Measurements from ENCODE around the gene MAX. TPM values are rescaled to one million over a fixed set of nuclear protein-coding genes. Genes with fewer than 3 reads are reported as not detected.

The MAX gene
- total RNA-seq, 1 experiment from 2014 or later = 83.6 TPM

GRCh38 chr14:65128096-65128495 lies 25.8 kb upstream of the MAX start:
- no peaks in the 10 kb centered on the region for H3K36me3 Mint-ChIP-seq (ENCODE audit: insufficient read depth, unreplicated experiment)
- CTCF ChIA-PET = no interaction called here
- no peak for DNase-seq

GRCh38 chr14:65117769-65118745 lies 15.7 kb upstream of the MAX start:
- intact Hi-C loops (cut with micrococcal nuclease; ENCODE audit: unreplicated experiment) = no loop called here
- Mint-ChIP-seq H3K36me3 (ENCODE audit: insufficient read depth, unreplicated experiment) (no peaks in the 10 kb centered on the region), H3K4me1 (ENCODE audit: low read depth, unreplicated experiment) (peaks cover 12% of the 10 kb centered on the region), H3K27me3 (ENCODE audit: unreplicated experiment) (no peaks in the 10 kb centered on the region), H3K27ac (ENCODE audit: unreplicated experiment) (no peak overlapping the region), H3K4me3 (ENCODE audit: low read depth, unreplicated experiment) (no peak overlapping the region), H3K9me3 (ENCODE audit: low read depth, unreplicated experiment) (no peaks in the 10 kb centered on the region)
- BruUV-seq (replicated peaks) = no TSS peak
- CTCF ChIA-PET = interaction anchor here (0.5 to 1.5 kb wide), 3 partner anchors 16 to 215 kb away, joined by 3 to 4 read pairs (median 3); partner anchors contain the start of gene MAX
- peak; percentile 6 for DNase-seq
- no peak for TF ChIP-seq CTCF (IDR thresholded peaks at IDR 0.05; ENCODE audit: unreplicated experiment)

More at GRCh38 chr14:65128096-65128495, 25.8 kb upstream of the MAX start:
- Mint-ChIP-seq H3K27ac (ENCODE audit: unreplicated experiment) (no peak overlapping the region), H3K27me3 (ENCODE audit: unreplicated experiment) (no peaks in the 10 kb centered on the region), H3K4me3 (ENCODE audit: low read depth, unreplicated experiment) (no peak overlapping the region), H3K4me1 (ENCODE audit: low read depth, unreplicated experiment) (no peaks in the 10 kb centered on the region), H3K9me3 (ENCODE audit: low read depth, unreplicated experiment) (no peaks in the 10 kb centered on the region)
- no peak for TF ChIP-seq CTCF (IDR thresholded peaks at IDR 0.05; ENCODE audit: unreplicated experiment)
- intact Hi-C loops (cut with micrococcal nuclease; ENCODE audit: unreplicated experiment) = no loop called here
- no TSS peak for BruUV-seq (replicated peaks)

- TF ChIP-seq CTCF (IDR thresholded peaks at IDR 0.05; ENCODE audit: unreplicated experiment) = no peak
- Mint-ChIP-seq H3K27me3 (ENCODE audit: unreplicated experiment) (no peaks in the 10 kb centered on the region), H3K36me3 (ENCODE audit: insufficient read depth, unreplicated experiment) (no peaks in the 10 kb centered on the region), H3K9me3 (ENCODE audit: low read depth, unreplicated experiment) (no peaks in the 10 kb centered on the region), H3K27ac (ENCODE audit: unreplicated experiment) (no peak overlapping the region), H3K4me3 (ENCODE audit: low read depth, unreplicated experiment) (no peak overlapping the region), H3K4me1 (ENCODE audit: low read depth, unreplicated experiment) (peaks cover 12% of the 10 kb centered on the region)
- no TSS peak for BruUV-seq (replicated peaks)
- CTCF ChIA-PET = no interaction called here
- intact Hi-C loops (cut with micrococcal nuclease; ENCODE audit: unreplicated experiment) = no loop called here
- DNase-seq = no peak
Measured at GRCh38 chr14:65115615-65116014, 13.3 kb upstream of the MAX start.

GRCh38 chr14:65110525-65110924 lies 8.2 kb upstream of the MAX start:
- TF ChIP-seq CTCF (IDR thresholded peaks at IDR 0.05; ENCODE audit: unreplicated experiment) = no peak
- no TSS peak for BruUV-seq (replicated peaks)
- no peaks in the 10 kb centered on the region for H3K4me1 Mint-ChIP-seq (ENCODE audit: low read depth, unreplicated experiment)
- H3K9me3 Mint-ChIP-seq (ENCODE audit: low read depth, unreplicated experiment) = no peaks in the 10 kb centered on the region
- no peaks in the 10 kb centered on the region for H3K36me3 Mint-ChIP-seq (ENCODE audit: insufficient read depth, unreplicated experiment)
- CTCF ChIA-PET = no interaction called here
- no peak for DNase-seq
- no peaks in the 10 kb centered on the region for H3K27me3 Mint-ChIP-seq (ENCODE audit: unreplicated experiment)
- H3K4me3 Mint-ChIP-seq (ENCODE audit: low read depth, unreplicated experiment) = no peak overlapping the region
- H3K27ac Mint-ChIP-seq (ENCODE audit: unreplicated experiment) = no peak overlapping the region
- intact Hi-C loops (cut with micrococcal nuclease; ENCODE audit: unreplicated experiment) = no loop called here
